IPS-15b (cell line): ENCODE results near the gene KLHL25.

Experiments
- H3K27me3 ChIP-seq: one replicate; pipeline ENCODE4 v1.6.1; 2013; ENCODE audit warnings: low read length; ENCODE audit not compliant: control insufficient read depth, insufficient read depth
- H3K36me3 ChIP-seq: one replicate; pipeline ENCODE4 v1.6.1; 2013; ENCODE audit warnings: low read length; ENCODE audit not compliant: control insufficient read depth, insufficient read depth
- H3K4me1 ChIP-seq: one replicate; pipeline ENCODE4 v1.6.1; 2013; ENCODE audit warnings: mild to moderate bottlenecking, low read length; ENCODE audit not compliant: control insufficient read depth, insufficient read depth
- H3K4me3 ChIP-seq: one replicate; pipeline ENCODE4 v1.5.1; 2013; ENCODE audit warnings: low read depth, low read length
- H3K9ac ChIP-seq: one replicate; pipeline ENCODE4 v1.6.1; 2013; ENCODE audit warnings: low read depth, mild to moderate bottlenecking, low read length
- H3K9me3 ChIP-seq: one replicate; pipeline ENCODE4 v1.6.1; 2013; ENCODE audit warnings: mild to moderate bottlenecking, low read length; ENCODE audit not compliant: control insufficient read depth, insufficient read depth

KLHL25 gene

GRCh38 chr15:85771781-85772445 is 22.8 kb downstream of the KLHL25 start:
- H3K9ac ChIP-seq = no peak overlapping the region
- H3K27me3 ChIP-seq = no peaks in the 10 kb centered on the region
- H3K9me3 ChIP-seq = no peaks in the 10 kb centered on the region
- no peaks in the 10 kb centered on the region for H3K4me1 ChIP-seq
- peaks cover 9% of the 10 kb centered on the region for H3K36me3 ChIP-seq
- no peak overlapping the region for H3K4me3 ChIP-seq

- peaks cover 9% of the 10 kb centered on the region for H3K36me3 ChIP-seq
- no peak overlapping the region for H3K9ac ChIP-seq
- peaks cover 3% of the 10 kb centered on the region for H3K4me1 ChIP-seq
- no peaks in the 10 kb centered on the region for H3K27me3 ChIP-seq
- no peaks in the 10 kb centered on the region for H3K9me3 ChIP-seq
- H3K4me3 ChIP-seq = no peak overlapping the region
These were observed 23.5 kb downstream of the KLHL25 start for GRCh38 chr15:85771271-85771670.

- Histone ChIP-seq H3K9ac (no peak overlapping the region), H3K4me3 (no peak overlapping the region), H3K9me3 (no peaks in the 10 kb centered on the region), H3K36me3 (peaks cover 9% of the 10 kb centered on the region), H3K27me3 (no peaks in the 10 kb centered on the region), H3K4me1 (peaks cover 5% of the 10 kb centered on the region)
These were observed 24.4 kb downstream of the KLHL25 start for GRCh38 chr15:85770096-85771041.

- H3K4me1 ChIP-seq = peaks cover 5% of the 10 kb centered on the region
- no peaks in the 10 kb centered on the region for H3K27me3 ChIP-seq
- H3K9me3 ChIP-seq = no peaks in the 10 kb centered on the region
- no peak overlapping the region for H3K4me3 ChIP-seq
- H3K9ac ChIP-seq = no peak overlapping the region
- peaks cover 13% of the 10 kb centered on the region for H3K36me3 ChIP-seq
These were observed 25.4 kb downstream of the KLHL25 start for GRCh38 chr15:85769182-85769900.

DNA sequence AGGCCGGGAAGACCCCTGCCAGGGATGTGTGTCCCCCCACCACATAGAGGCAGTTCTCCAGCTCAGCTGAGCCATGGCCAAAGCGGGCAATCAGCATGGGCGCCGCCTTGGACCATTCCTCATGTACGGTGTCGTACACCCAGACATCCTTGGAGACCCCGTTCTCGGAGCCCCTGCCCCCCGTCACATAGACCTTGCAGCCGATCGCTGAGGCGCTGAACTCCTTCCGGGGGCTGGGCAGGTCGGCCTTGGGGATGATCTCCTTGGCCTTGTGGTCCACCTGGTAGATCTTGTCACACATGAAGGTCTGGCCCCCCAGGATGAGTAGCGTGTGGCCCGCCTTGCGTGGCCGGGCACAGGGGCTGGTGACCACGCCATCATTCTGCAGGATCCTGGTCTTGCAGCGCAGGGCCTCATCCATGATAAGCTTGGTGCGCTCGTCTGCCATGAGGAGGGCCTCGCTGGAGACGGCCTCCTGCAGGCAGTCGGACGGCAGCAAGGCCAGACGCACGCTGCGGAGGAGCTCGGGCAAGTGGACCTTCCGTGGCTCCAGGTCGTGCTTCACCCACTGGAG is 26.0 kb downstream of the KLHL25 start:
- H3K9me3 ChIP-seq = no peaks in the 10 kb centered on the region
- H3K36me3 ChIP-seq = peaks cover 16% of the 10 kb centered on the region
- no peak overlapping the region for H3K4me3 ChIP-seq
- no peak overlapping the region for H3K9ac ChIP-seq
- peaks cover 5% of the 10 kb centered on the region for H3K4me1 ChIP-seq
- no peaks in the 10 kb centered on the region for H3K27me3 ChIP-seq

DNA sequence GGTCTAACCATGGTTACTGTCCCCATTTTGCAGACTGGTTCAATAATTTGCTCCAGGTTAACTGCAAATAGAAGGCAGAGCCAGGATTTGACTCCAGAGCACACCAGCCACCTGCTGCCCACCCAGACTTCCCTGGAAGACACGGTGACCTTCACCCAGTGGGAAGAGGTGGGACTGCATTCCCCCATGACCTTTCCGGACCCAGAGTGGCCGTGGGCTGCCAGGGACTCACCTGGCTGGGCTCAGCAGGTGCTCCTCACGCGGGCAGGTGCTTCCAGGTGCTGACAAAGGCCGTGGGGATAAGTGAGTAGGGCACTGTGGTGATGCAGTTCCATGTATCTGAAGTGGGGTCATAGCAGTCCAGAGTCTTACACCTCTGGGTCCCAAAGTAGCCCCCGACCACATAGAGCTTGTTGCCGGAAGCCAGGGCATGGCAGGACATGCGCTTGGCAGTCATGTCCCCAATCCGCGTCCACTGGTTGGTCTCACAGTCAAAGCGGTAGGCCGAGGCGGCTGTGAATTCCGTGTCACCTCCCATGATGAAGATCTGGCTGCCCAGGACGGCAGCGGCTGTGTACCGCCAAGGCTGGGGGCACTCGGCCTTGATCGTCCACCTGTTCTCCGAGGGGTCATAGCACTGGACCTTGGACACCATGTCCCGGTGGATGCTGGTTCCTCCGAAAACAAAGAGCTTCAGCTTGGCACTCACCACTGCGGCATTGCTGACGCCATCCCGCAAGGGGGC is 26.8 kb downstream of the KLHL25 start:
- Histone ChIP-seq H3K4me3 (no peak overlapping the region), H3K9ac (no peak overlapping the region), H3K9me3 (no peaks in the 10 kb centered on the region), H3K36me3 (peaks cover 19% of the 10 kb centered on the region), H3K27me3 (no peaks in the 10 kb centered on the region), H3K4me1 (peaks cover 5% of the 10 kb centered on the region)

GRCh38 chr15:85766001-85766831 is 28.5 kb downstream of the KLHL25 start:
- Histone ChIP-seq H3K9me3 (no peaks in the 10 kb centered on the region), H3K4me1 (peaks cover 5% of the 10 kb centered on the region), H3K9ac (no peak overlapping the region), H3K4me3 (no peak overlapping the region), H3K36me3 (peaks cover 23% of the 10 kb centered on the region), H3K27me3 (no peaks in the 10 kb centered on the region)

DNA sequence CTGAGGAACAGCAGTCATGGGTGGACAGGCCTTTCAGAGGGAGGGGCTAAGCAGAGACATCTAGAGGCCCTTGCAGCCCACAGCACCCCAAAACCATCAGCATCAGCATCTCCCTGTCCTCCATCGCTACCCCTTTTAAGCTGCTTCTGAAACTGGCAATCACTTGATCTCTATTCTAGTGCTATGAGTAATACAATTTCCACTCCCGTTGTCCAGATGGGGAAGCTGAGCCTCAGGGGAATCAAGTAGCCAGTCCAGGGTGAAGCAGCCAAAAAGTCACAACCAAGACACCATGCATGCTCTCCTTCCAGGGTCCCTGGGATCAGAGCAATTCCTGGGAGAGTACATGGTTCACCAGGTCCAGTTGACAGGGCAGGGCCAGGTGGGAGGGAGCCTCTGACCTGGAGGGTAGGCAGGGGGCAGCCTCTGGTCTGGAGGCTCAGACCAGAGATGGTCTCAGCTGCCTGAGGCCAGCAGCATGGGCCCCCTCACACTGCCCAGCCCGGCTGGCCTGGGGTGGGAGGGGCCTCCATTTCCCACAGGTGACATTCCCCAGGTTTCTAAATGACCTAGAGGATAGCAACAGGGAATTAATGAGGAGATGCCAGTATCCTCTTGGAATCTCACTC is 30.0 kb downstream of the KLHL25 start:
- Histone ChIP-seq H3K9ac (peak overlapping the region; percentile 24), H3K4me3 (no peak overlapping the region), H3K4me1 (peaks cover 5% of the 10 kb centered on the region), H3K36me3 (peaks cover 26% of the 10 kb centered on the region), H3K27me3 (no peaks in the 10 kb centered on the region), H3K9me3 (no peaks in the 10 kb centered on the region)

DNA sequence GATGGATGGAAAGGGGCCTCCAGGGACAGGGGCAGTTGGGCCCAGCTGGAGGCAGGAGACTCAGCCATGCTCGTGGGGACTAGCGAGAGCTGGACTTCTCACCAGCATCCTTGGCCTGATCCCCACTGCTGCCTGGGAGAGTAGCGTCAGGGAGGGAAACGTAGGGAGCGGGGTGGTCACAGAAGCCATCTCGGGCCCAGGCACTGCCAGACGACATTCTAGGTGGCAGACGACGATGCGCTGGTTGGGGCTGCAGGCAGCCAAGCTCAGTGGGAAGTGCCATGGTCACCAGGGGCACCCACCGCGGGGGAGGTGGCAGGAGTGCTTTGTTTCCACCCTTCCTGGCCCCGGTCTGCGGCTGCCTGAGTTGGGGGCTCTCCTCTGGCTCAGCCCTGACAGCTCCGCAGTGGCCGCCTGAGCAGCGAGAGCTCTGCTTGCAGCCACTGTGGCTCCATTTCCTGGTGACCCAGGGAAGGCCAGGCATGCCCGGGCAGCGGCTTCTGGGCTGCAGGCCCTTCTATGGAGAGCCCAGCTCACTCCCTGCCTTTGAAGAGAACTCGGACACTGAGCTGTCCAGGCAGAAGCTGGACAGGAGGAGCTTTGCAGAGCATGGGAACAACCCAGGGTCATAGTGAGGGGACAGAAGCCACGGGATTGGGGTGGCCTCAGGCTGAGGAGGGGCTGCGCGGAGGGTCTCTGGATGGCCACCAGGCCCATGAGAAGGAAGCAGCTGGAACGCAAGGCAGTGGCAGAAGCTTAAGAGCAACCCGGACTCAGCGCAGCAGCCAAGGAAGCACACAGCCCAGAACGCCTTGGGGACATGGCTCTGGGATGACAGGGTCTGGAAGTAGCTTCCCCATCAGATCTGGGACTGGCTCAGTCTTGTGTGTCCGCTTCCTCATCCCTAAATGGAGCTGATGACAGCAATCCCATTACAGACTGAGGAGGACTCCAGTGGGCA is 30.8 kb downstream of the KLHL25 start:
- Histone ChIP-seq H3K9me3 (no peaks in the 10 kb centered on the region), H3K4me3 (no peak overlapping the region), H3K9ac (peak overlapping the region; percentile 37), H3K27me3 (no peaks in the 10 kb centered on the region), H3K36me3 (peaks cover 29% of the 10 kb centered on the region), H3K4me1 (peaks cover 5% of the 10 kb centered on the region)
